ENCODE results near the gene OTOF.

DNA sequence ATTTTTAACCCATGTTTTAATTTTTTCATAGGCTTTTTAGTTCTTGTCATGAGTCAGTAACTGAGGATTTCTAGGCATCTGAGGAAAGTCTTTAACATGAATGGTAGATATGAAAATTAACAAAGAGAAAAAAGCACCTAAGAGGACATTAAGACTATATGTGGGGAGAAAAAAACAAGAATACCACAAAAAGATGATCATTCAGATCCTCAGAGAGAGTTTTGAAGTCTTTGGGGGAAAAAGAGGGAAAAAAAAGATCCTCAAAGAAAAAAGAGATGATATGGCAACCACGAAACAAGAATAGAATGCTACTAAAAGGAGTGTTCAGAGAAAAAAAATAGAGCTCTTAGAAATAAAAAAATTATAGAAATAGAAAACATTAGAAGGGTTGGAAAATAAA is 68.1 kb downstream of the OTOF start:
- TF ChIP-seq CTCF (IDR thresholded peaks at IDR 0.05 in 2 of 3, conservative IDR thresholded peaks at IDR 0.05 in 1 of 3; ENCODE audit: borderline replicate concordance in 1 of 3, insufficient read depth in 1 of 3, low read depth in 2 of 3, low read length in 2 of 3), result no peak
- TF ChIP-seq ZFX (IDR thresholded peaks at IDR 0.05), result no peak
- no peak for TF ChIP-seq EZH2 (IDR thresholded peaks at IDR 0.05)
- TF ChIP-seq POLR2A (IDR thresholded peaks at IDR 0.05; ENCODE audit: borderline replicate concordance, extremely low read depth, insufficient read depth, insufficient read length), result no peak
- TF ChIP-seq CEBPB (IDR thresholded peaks at IDR 0.05; ENCODE audit: low read depth), result no peak
- TF ChIP-seq YY1 (IDR thresholded peaks at IDR 0.05; ENCODE audit: extremely low read depth, insufficient replicate concordance, low read depth, low read length), result no peak
- TF ChIP-seq ZNF274 (IDR thresholded peaks at IDR 0.05; ENCODE audit: low read depth, low read length), result no peak
- no peak for TF ChIP-seq EGR1 (IDR thresholded peaks at IDR 0.05; ENCODE audit: low read depth)
- TF ChIP-seq POLR2AphosphoS5 (IDR thresholded peaks at IDR 0.05; ENCODE audit: low read depth, low read length), result no peak
- TF ChIP-seq JUND (IDR thresholded peaks at IDR 0.05), result no peak

Measured in HCT116 (cell line).